GM12865 (cell line): ENCODE data around the gene KRT10.

Experiments
- DNase-seq: peaks from one replicate; pipeline ENCODE4 v3.0.0; 2010; ENCODE audit warnings: low read depth
- H3K4me3 ChIP-seq: 2 replicates; pipeline ENCODE4 v1.5.1; 2011; ENCODE audit warnings: mild to moderate bottlenecking, low read depth, low read length, control low read depth
- CTCF ChIP-seq: IDR thresholded peaks from 2 replicates; pipeline ENCODE4 v1.5.1; 2011; ENCODE audit warnings: low read length, control low read depth, low read depth, inconsistent platforms; ENCODE audit not compliant: insufficient read depth; ENCODE audit errors: missing control alignments

Gene KRT10

DNA sequence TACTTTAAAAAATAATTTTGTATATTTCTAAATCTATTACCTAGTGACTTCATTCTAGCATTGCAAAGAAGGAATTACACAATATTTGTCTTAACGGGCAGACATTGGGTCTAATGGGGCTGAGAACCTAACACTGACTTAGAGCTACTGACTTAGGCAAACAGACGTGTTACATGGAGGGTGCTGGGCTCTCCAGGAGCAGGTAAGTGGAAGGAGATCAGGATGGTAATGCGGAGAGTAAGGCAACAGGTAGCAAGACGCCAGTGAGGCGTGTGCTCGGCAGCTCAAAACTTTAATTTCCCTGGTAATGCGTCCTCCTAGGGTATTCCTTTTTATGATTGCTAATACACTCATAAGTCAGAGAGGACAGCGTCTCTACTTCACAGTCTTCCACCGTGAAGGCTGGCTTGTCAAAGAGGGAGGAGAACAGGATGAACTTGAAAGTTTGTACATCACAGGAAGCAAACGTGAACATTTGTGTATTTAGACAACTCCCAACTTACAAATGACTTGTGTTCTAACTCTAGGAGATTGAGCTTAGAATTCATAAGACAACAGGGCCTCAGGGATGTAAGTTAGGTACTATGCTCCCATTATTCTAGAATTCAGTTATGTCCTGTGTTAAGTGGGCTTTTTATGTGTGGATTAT, 27.3 kb downstream of the KRT10 start:
- TF ChIP-seq CTCF = no peak
- no peak for DNase-seq
- no peak overlapping the region for H3K4me3 ChIP-seq

- no peak overlapping the region for H3K4me3 ChIP-seq
- no peak for TF ChIP-seq CTCF
- DNase-seq = no peak
Observed at GRCh38 chr17:40794466-40794865, 27.9 kb downstream of the KRT10 start.

DNA sequence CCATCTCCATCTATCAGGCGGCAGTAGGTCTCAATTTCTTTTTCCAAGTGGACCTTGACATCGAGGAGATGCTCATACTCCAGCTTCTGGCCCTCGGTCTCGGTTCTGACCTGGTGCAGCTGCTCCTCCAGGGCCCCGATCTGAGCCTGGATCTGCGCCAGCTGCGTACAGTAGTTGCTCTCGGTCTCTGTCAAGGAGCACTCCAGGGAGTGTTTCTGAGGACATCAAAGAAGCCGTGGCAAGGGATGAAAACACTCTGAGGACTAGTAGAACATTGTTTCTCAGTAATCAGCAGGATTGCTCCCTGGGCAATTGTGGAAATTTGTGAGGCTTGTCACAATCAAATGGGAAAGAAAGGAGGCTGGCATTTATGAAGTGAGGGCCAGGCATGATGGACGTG, 28.6 kb downstream of the KRT10 start:
- H3K4me3 ChIP-seq = no peak overlapping the region
- no peak for DNase-seq
- TF ChIP-seq CTCF = no peak

GRCh38 chr17:40791787-40792436, 30.5 kb downstream of the KRT10 start:
- TF ChIP-seq CTCF = peak; percentile 49
- DNase-seq = peak; percentile 22
- no peak overlapping the region for H3K4me3 ChIP-seq

DNA sequence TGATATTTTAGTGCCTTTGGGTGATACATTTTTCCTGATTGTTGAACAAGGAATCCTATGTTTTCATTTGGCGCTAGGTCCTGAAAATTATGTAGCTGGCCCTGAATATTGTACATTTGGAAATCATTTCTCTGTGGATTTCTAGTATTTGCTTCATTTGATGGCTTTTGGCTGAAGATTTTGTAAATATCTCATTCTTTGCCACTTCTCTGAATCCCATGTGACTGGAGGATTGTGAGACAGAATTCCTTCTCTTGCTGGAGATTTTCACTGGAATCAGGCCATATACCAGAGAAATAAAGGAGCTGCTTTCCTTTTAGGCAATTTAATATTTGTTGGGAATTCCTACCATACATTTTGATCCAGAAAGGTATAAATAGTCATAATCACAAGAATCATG, 31.3 kb downstream of the KRT10 start:
- TF ChIP-seq CTCF = no peak
- no peak overlapping the region for H3K4me3 ChIP-seq
- DNase-seq = no peak

- TF ChIP-seq CTCF = no peak
- DNase-seq = no peak
Observed at GRCh38 chr17:40782450-40782849, 40.0 kb downstream of the KRT10 start, which contains the start of gene KRT27. TSS of gene KRT27 (minus strand) at chr17:40782550. CDS start at chr17:40782493, 57 bp downstream.

GRCh38 chr17:40779181-40779909, 43.1 kb downstream of the KRT10 start:
- no peak for DNase-seq

More at GRCh38 chr17:40782450-40782849, 40.0 kb downstream of the KRT10 start, which contains the start of gene KRT27:
- no peak within 1 kb of the TSS for H3K4me3 ChIP-seq

More at GRCh38 chr17:40779181-40779909, 43.1 kb downstream of the KRT10 start:
- H3K4me3 ChIP-seq = no peak overlapping the region
- TF ChIP-seq CTCF = no peak
